ENCODE measurements around the gene WNT5A.

The WNT5A gene

GRCh38 chr3:55452886-55453285, 34.2 kb downstream of the WNT5A start:
- Histone ChIP-seq H3K27me3 (ENCODE audit: insufficient read depth, low read length) (no peaks in the 10 kb centered on the region), H2AFZ (ENCODE audit: low read length) (no peak overlapping the region)

GRCh38 chr3:55449527-55449926, 37.6 kb downstream of the WNT5A start:
- Histone ChIP-seq H3K9ac (ENCODE audit: low read length) (no peak overlapping the region), H3K79me2 (ENCODE audit: insufficient read depth, low read length) (no peaks in the 10 kb centered on the region), H3K4me2 (ENCODE audit: low read length) (no peak overlapping the region), H3K36me3 (ENCODE audit: insufficient read depth, low read length) (no peaks in the 10 kb centered on the region), H3K9me3 (ENCODE audit: low read length) (no peaks in the 10 kb centered on the region), H3F3A (ENCODE audit: insufficient read depth, low read length) (no peaks in the 10 kb centered on the region), H4K20me1 (ENCODE audit: insufficient read depth, low read length) (no peaks in the 10 kb centered on the region), H2AFZ (ENCODE audit: low read length) (no peak overlapping the region), H3K27ac (ENCODE audit: low read depth, low read length, poor library complexity, severe bottlenecking) (no peak overlapping the region), H3K27me3 (ENCODE audit: insufficient read depth, low read length) (no peaks in the 10 kb centered on the region), H3K4me1 (ENCODE audit: insufficient read depth, low read length, severe bottlenecking) (no peaks in the 10 kb centered on the region), H3K4me3 (ENCODE audit: low read depth, low read length, poor library complexity, severe bottlenecking) (no peak overlapping the region), H3K9me2 (ENCODE audit: low read depth, low read length) (no peaks in the 10 kb centered on the region)
- TF ChIP-seq CTCF (IDR thresholded peaks at IDR 0.05; ENCODE audit: low read length) (no peak), EZH2 (IDR thresholded peaks at IDR 0.05; ENCODE audit: borderline replicate concordance, low read length) (no peak)

More at GRCh38 chr3:55452886-55453285, 34.2 kb downstream of the WNT5A start:
- no peaks in the 10 kb centered on the region for H4K20me1 ChIP-seq (ENCODE audit: insufficient read depth, low read length)
- TF ChIP-seq EZH2 (IDR thresholded peaks at IDR 0.05; ENCODE audit: borderline replicate concordance, low read length) (no peak), CTCF (IDR thresholded peaks at IDR 0.05; ENCODE audit: low read length) (no peak)
- no peaks in the 10 kb centered on the region for H3K4me1 ChIP-seq (ENCODE audit: insufficient read depth, low read length, severe bottlenecking)
- no peaks in the 10 kb centered on the region for H3K79me2 ChIP-seq (ENCODE audit: insufficient read depth, low read length)
- no peaks in the 10 kb centered on the region for H3K9me2 ChIP-seq (ENCODE audit: low read depth, low read length)
- no peak overlapping the region for H3K9ac ChIP-seq (ENCODE audit: low read length)
- H3K9me3 ChIP-seq (ENCODE audit: low read length), result no peaks in the 10 kb centered on the region
- H3K27ac ChIP-seq (ENCODE audit: low read depth, low read length, poor library complexity, severe bottlenecking), result no peak overlapping the region
- H3K4me2 ChIP-seq (ENCODE audit: low read length), result no peak overlapping the region
- no peak overlapping the region for H3K4me3 ChIP-seq (ENCODE audit: low read depth, low read length, poor library complexity, severe bottlenecking)
- no peaks in the 10 kb centered on the region for H3K36me3 ChIP-seq (ENCODE audit: insufficient read depth, low read length)
- H3F3A ChIP-seq (ENCODE audit: insufficient read depth, low read length), result no peaks in the 10 kb centered on the region

GRCh38 chr3:55446850-55447249, 40.3 kb downstream of the WNT5A start:
- Histone ChIP-seq H4K20me1 (ENCODE audit: insufficient read depth, low read length) (no peaks in the 10 kb centered on the region), H3F3A (ENCODE audit: insufficient read depth, low read length) (no peaks in the 10 kb centered on the region), H3K4me3 (ENCODE audit: low read depth, low read length, poor library complexity, severe bottlenecking) (no peak overlapping the region), H3K9ac (ENCODE audit: low read length) (no peak overlapping the region), H3K4me2 (ENCODE audit: low read length) (no peak overlapping the region), H3K4me1 (ENCODE audit: insufficient read depth, low read length, severe bottlenecking) (no peaks in the 10 kb centered on the region), H3K9me3 (ENCODE audit: low read length) (no peaks in the 10 kb centered on the region), H2AFZ (ENCODE audit: low read length) (no peak overlapping the region), H3K27me3 (ENCODE audit: insufficient read depth, low read length) (no peaks in the 10 kb centered on the region), H3K27ac (ENCODE audit: low read depth, low read length, poor library complexity, severe bottlenecking) (no peak overlapping the region), H3K79me2 (ENCODE audit: insufficient read depth, low read length) (no peaks in the 10 kb centered on the region), H3K9me2 (ENCODE audit: low read depth, low read length) (no peaks in the 10 kb centered on the region), H3K36me3 (ENCODE audit: insufficient read depth, low read length) (no peaks in the 10 kb centered on the region)
- TF ChIP-seq CTCF (IDR thresholded peaks at IDR 0.05; ENCODE audit: low read length) (no peak), EZH2 (IDR thresholded peaks at IDR 0.05; ENCODE audit: borderline replicate concordance, low read length) (no peak)

Measured in OCI-LY1 (cell line).